Endothelial cell of umbilical vein (primary cell): ENCODE measurements around the gene KCNJ8. TPM values are rescaled to one million over a fixed set of nuclear protein-coding genes. Genes with fewer than 3 reads are reported as not detected.

Source experiments
- BruUV-seq: library from RNA; stranded (reverse); fragments of 400-500 nt; replicated peaks from 2 replicates; lab custom pipeline; 2021; lab: Mats Ljungman, UMichigan
- CTCF ChIA-PET: fragments of 300-600, 350-600 bp; sonication (Branson Sonifier 250); formaldehyde crosslinking; loops from one replicate; lab custom pipeline; 2021; ENCODE audit warnings: antibody characterized with exemption, inconsistent platforms; lab: Charles Lee
- POLR2A ChIA-PET: fragments of 300-600, 350-600 bp; sonication (Branson Sonifier 250); formaldehyde crosslinking; loops from one replicate; lab custom pipeline; 2021; ENCODE audit warnings: antibody characterized with exemption, inconsistent platforms; lab: Charles Lee
- DNase-seq: peaks from one replicate; pipeline ENCODE4 v3.0.0-alpha.2; 2011; ENCODE audit warnings: low read depth, low spot score
- FAIRE-seq: peaks from 2 replicates; lab custom pipeline; 2011; peaks lifted over from hg19 to GRCh38; lab: Jason Lieb, UNC
- H2AFZ ChIP-seq: 2 replicates; pipeline ENCODE4 v1.6.0; 2012; ENCODE audit warnings: low read depth, low read length, control low read depth, inconsistent platforms
- H3K27ac ChIP-seq: 2 replicates; pipeline ENCODE4 v1.5.1; 2011; ENCODE audit warnings: low read depth, mild to moderate bottlenecking, control low read depth, low read length, moderate library complexity; ENCODE audit not compliant: insufficient read depth
- H3K27me3 ChIP-seq, 2 experiments: 2 replicates each; pipeline versions ENCODE4 v1.6.0 to v1.6.1; 2011; ENCODE audit warnings: low read length in 2 of 2, mixed read lengths in 1 of 2; ENCODE audit not compliant: control insufficient read depth in 2 of 2, insufficient read depth in 2 of 2
- H3K36me3 ChIP-seq, 2 experiments: 2 replicates in 1 of 2; 3 replicates in 1 of 2; pipeline ENCODE4 v1.5.1; 2011; ENCODE audit warnings: low read length in 2 of 2, mild to moderate bottlenecking in 1 of 2, moderate library complexity in 1 of 2; ENCODE audit not compliant: control insufficient read depth in 2 of 2, insufficient read depth in 2 of 2; ENCODE audit errors: extremely low read depth in 1 of 2
- H3K4me1 ChIP-seq: 3 replicates; pipeline ENCODE4 v1.5.1; 2011; ENCODE audit warnings: mild to moderate bottlenecking, low read length; ENCODE audit not compliant: control insufficient read depth, insufficient read depth; ENCODE audit errors: extremely low read depth
- H3K4me2 ChIP-seq: 2 replicates; pipeline ENCODE4 v1.6.1; 2011; ENCODE audit warnings: low read length, control low read depth, mixed read lengths; ENCODE audit not compliant: insufficient read depth
- H3K4me3 ChIP-seq, 3 experiments: fragments of 200-600 bp in 1 of 3; sonication (generic), shearing (Covaris generic) in 1 of 3; replicated peaks in 1 of 3; 2 replicates each; pipeline ENCODE4 v1.5.1; 2011 to 2016; ENCODE audit warnings: control low read depth in 3 of 3, low read length in 3 of 3, mild to moderate bottlenecking in 2 of 3, inconsistent platforms in 1 of 3, low read depth in 1 of 3, moderate library complexity in 1 of 3; ENCODE audit not compliant: insufficient read depth in 1 of 3
- H3K79me2 ChIP-seq: 2 replicates; pipeline ENCODE4 v1.6.0; 2012; ENCODE audit warnings: low read length, inconsistent platforms; ENCODE audit not compliant: control insufficient read depth, insufficient read depth
- H3K9ac ChIP-seq: replicated peaks from 2 replicates; pipeline ENCODE3; 2011; ENCODE audit warnings: low read length, control low read depth; ENCODE audit not compliant: insufficient read depth; ENCODE audit errors: extremely low read depth
- H3K9me1 ChIP-seq: replicated peaks from 3 replicates; pipeline ENCODE4 v1.6.0; 2011; ENCODE audit warnings: mild to moderate bottlenecking, low read length; ENCODE audit not compliant: control insufficient read depth, insufficient read depth; ENCODE audit errors: extremely low read depth
- H3K9me3 ChIP-seq: replicated peaks from 2 replicates; pipeline ENCODE4 v1.5.1; 2012; ENCODE audit warnings: low read length, inconsistent platforms; ENCODE audit not compliant: control insufficient read depth, insufficient read depth
- H4K20me1 ChIP-seq: replicated peaks from 2 replicates; pipeline ENCODE3; 2011; ENCODE audit warnings: mild to moderate bottlenecking, low read length; ENCODE audit not compliant: control insufficient read depth, insufficient read depth; ENCODE audit errors: extremely low read depth
- EZH2 ChIP-seq: IDR thresholded peaks from 2 replicates; pipeline ENCODE4 v1.6.1; 2012; ENCODE audit warnings: borderline replicate concordance, low read depth, mild to moderate bottlenecking, moderate library complexity, low read length, inconsistent platforms; ENCODE audit not compliant: severe bottlenecking
- FOS ChIP-seq: IDR thresholded peaks from 2 replicates; pipeline ENCODE4 v1.6.1; 2011; ENCODE audit warnings: mild to moderate bottlenecking, low read length, moderate library complexity, borderline replicate concordance; ENCODE audit not compliant: insufficient read depth
- GATA2 ChIP-seq: IDR thresholded peaks from 2 replicates; pipeline ENCODE4 v1.7.0; 2011; ENCODE audit warnings: low read depth, mild to moderate bottlenecking, moderate library complexity, mixed read lengths, low read length; ENCODE audit not compliant: insufficient read length, insufficient read depth
- JUN ChIP-seq: IDR thresholded peaks from 2 replicates; pipeline ENCODE4 v1.6.1; 2011; ENCODE audit warnings: borderline replicate concordance, low read depth; ENCODE audit not compliant: insufficient read length, insufficient read depth
- MYC ChIP-seq: IDR thresholded peaks from one replicate; pipeline ENCODE4 v1.6.1; 2011; ENCODE audit warnings: mild to moderate bottlenecking, low read depth, low read length
- POLR2A ChIP-seq: IDR thresholded peaks from 2 replicates; pipeline ENCODE4 v1.6.1; 2012; ENCODE audit warnings: low read depth, mild to moderate bottlenecking, control low read depth, low read length
- POLR2AphosphoS5 ChIP-seq: IDR thresholded peaks from 2 replicates; pipeline ENCODE4 v1.6.1; 2012; ENCODE audit warnings: low read depth, mild to moderate bottlenecking, control low read depth, low read length, moderate library complexity; ENCODE audit not compliant: insufficient read depth
- dilution Hi-C: fragments of 300-500 bp; cut with MboI; formaldehyde crosslinking; loops from one replicate; pipeline ENCODE4 v1.15.0; 2019; ENCODE audit warnings: low sequenced_read_pairs; ENCODE audit not compliant: extremely low pct_ligation_motif_present
- intact Hi-C: fragments of 100-400 bp; cut with micrococcal nuclease; formaldehyde crosslinking; loops from one replicate; pipeline ENCODE4 v1.10.0; 2022
- polyA plus RNA-seq, 4 experiments: library from polyadenylated mRNA; depleted of rRNA in 3 of 4; stranded (reverse) in 3 of 4; unstranded in 1 of 4; fragments of >200 nt; gene quantifications; 2 replicates each; pipeline versions ENCODE4 v1.2.1 to v1.2.3, GENCODE V29; 2011 to 2012; ENCODE audit warnings: missing spikeins in 1 of 4
- total RNA-seq: library from RNA; stranded (reverse); gene quantifications from 2 replicates; pipeline ENCODE4 v1.2.3, GENCODE V29; 2021
- TF ChIP-seq, protein P1 (sequence below), 2 donors: IDR thresholded peaks; 1 replicate in 1 of 2; 2 replicates in 1 of 2; pipeline ENCODE4 v1.5.1; 2011; ENCODE audit warnings: low read length in 2 of 2, mild to moderate bottlenecking in 2 of 2, moderate library complexity in 2 of 2, control low read depth in 1 of 2, inconsistent platforms in 1 of 2, low read depth in 1 of 2; ENCODE audit not compliant: insufficient read depth in 1 of 2; ENCODE audit errors: extremely low read depth in 1 of 2
- TF ChIP-seq, protein P2 (sequence below): IDR thresholded peaks from 2 replicates; pipeline ENCODE4 v1.6.1; 2011; ENCODE audit not compliant: insufficient read depth, insufficient read length

The KCNJ8 gene
- total and polyA plus RNA-seq, 2 donors (not counting 3 experiments of a cell fraction or from before 2014, with no cell fraction given) = not detected

DNA sequence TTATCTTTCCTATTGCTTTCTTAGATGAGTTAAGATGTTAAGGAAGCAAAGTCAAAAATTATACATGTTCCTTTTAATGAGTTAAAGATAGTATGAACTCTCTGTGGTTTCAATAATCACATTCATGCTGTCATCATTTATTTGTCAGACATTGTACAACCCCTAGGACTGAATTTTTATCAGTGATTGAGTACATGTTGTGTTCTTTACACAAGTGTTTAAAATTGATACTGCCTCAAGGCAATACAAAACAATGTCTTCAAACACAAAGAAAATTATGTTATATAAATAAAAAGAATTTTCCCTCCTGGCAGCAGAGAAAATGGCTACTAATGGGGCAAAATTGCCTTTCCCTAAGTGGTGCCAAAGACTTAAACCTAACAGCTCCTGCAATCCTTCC is 34.6 kb upstream of the KCNJ8 start:
- Histone ChIP-seq H3K9ac (no peak overlapping the region), H3K27me3 (no peaks in the 10 kb centered on the region), H4K20me1 (no peaks in the 10 kb centered on the region), H3K27ac (no peak overlapping the region), H3K9me1 (no peaks in the 10 kb centered on the region), H3K36me3 (no peaks in the 10 kb centered on the region), H3K4me3 (no peak overlapping the region), H3K4me2 (no peak overlapping the region), H3K9me3 (no peaks in the 10 kb centered on the region), H3K4me1 (no peaks in the 10 kb centered on the region), H2AFZ (no peak overlapping the region), H3K79me2 (no peaks in the 10 kb centered on the region)
- no TSS peak for BruUV-seq
- ChIA-PET POLR2A (no interaction called here), CTCF (no interaction called here)
- dilution Hi-C loops = no loop called here
- DNase-seq (no peak), FAIRE-seq (no peak)
- TF ChIP-seq POLR2A (no peak), JUN (no peak), MYC (no peak), POLR2AphosphoS5 (no peak), EZH2 (no peak), GATA2 (no peak), FOS (no peak)
- TF ChIP-seq, protein P1, sequence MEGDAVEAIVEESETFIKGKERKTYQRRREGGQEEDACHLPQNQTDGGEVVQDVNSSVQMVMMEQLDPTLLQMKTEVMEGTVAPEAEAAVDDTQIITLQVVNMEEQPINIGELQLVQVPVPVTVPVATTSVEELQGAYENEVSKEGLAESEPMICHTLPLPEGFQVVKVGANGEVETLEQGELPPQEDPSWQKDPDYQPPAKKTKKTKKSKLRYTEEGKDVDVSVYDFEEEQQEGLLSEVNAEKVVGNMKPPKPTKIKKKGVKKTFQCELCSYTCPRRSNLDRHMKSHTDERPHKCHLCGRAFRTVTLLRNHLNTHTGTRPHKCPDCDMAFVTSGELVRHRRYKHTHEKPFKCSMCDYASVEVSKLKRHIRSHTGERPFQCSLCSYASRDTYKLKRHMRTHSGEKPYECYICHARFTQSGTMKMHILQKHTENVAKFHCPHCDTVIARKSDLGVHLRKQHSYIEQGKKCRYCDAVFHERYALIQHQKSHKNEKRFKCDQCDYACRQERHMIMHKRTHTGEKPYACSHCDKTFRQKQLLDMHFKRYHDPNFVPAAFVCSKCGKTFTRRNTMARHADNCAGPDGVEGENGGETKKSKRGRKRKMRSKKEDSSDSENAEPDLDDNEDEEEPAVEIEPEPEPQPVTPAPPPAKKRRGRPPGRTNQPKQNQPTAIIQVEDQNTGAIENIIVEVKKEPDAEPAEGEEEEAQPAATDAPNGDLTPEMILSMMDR (IDR thresholded peaks at IDR 0.05; ENCODE audit: extremely low read depth in 1 of 2, insufficient read depth in 1 of 2, low read depth in 1 of 2, low read length in 2 of 2) = no peak
- TF ChIP-seq, protein P2, sequence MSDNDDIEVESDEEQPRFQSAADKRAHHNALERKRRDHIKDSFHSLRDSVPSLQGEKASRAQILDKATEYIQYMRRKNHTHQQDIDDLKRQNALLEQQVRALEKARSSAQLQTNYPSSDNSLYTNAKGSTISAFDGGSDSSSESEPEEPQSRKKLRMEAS = no peak
- intact Hi-C loops = no loop called here
